ENCODE data around the gene ITGB1.

The ITGB1 gene

DNA sequence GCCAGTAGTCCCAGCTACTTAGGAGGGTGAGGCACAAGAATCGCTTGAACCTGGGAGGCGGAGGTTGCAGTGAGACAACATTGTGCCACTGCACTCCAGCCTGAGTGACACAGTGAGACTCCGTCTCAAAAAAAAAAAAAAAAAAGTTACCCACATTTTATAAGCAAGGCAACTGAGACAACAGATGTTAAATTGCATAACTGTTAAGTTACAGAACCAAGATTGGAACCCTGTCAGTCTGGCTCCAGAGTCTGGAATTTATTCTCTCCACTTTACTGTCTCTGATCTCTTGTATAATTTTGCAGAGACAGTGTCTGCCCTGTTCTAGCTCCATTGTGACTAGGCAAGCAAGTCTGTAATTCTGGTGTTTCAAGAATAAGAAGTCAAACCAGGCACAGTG is 6.2 kb upstream of the ITGB1 start:
- TF ChIP-seq, protein P1, sequence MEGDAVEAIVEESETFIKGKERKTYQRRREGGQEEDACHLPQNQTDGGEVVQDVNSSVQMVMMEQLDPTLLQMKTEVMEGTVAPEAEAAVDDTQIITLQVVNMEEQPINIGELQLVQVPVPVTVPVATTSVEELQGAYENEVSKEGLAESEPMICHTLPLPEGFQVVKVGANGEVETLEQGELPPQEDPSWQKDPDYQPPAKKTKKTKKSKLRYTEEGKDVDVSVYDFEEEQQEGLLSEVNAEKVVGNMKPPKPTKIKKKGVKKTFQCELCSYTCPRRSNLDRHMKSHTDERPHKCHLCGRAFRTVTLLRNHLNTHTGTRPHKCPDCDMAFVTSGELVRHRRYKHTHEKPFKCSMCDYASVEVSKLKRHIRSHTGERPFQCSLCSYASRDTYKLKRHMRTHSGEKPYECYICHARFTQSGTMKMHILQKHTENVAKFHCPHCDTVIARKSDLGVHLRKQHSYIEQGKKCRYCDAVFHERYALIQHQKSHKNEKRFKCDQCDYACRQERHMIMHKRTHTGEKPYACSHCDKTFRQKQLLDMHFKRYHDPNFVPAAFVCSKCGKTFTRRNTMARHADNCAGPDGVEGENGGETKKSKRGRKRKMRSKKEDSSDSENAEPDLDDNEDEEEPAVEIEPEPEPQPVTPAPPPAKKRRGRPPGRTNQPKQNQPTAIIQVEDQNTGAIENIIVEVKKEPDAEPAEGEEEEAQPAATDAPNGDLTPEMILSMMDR (IDR thresholded peaks at IDR 0.05; ENCODE audit: control insufficient read depth, extremely low read depth, insufficient read depth): no peak
- DNase-seq (ENCODE audit: low read depth): no peak
- no peak overlapping the region for H3K4me3 ChIP-seq (ENCODE audit: low read depth, low read length)

- TF ChIP-seq, protein P1 (IDR thresholded peaks at IDR 0.05; ENCODE audit: control insufficient read depth, extremely low read depth, insufficient read depth): no peak
- no peak for DNase-seq (ENCODE audit: low read depth)
These were observed 5.1 kb upstream of the ITGB1 start for GRCh38 chr10:32963096-32963495.

GRCh38 chr10:32962521-32962920 is 4.5 kb upstream of the ITGB1 start:
- H3K4me3 ChIP-seq (ENCODE audit: low read depth, low read length): no peak overlapping the region
- TF ChIP-seq, protein P1 (IDR thresholded peaks at IDR 0.05; ENCODE audit: control insufficient read depth, extremely low read depth, insufficient read depth): no peak
- no peak for DNase-seq (ENCODE audit: low read depth)

More at GRCh38 chr10:32963096-32963495, 5.1 kb upstream of the ITGB1 start:
- no peak overlapping the region for H3K4me3 ChIP-seq (ENCODE audit: low read depth, low read length)

DNA sequence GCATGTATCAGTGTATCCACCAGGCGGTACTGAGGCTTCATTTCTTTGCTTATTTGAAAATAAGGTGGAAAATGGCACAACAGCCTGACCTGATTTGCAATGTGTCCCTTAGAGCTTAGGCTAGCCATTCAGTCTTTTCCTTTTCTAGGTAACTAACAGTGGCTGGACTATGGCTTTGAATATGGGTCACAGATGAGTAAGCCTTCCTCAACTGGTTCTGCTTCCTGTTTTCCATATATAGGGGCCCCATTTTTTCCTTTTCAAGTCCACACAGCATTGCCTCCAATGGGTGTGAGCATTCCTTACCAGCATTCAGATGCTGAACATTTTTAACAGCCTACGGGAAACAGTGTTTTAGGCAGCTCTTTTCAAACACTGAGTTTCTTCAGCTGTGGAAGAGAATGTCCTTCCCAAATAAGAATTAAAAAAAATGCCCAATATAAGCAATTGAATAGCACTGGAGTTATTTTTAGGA is 3.9 kb upstream of the ITGB1 start:
- H3K4me3 ChIP-seq (ENCODE audit: low read depth, low read length): no peak overlapping the region
- DNase-seq (ENCODE audit: low read depth): no peak
- TF ChIP-seq, protein P1 (IDR thresholded peaks at IDR 0.05; ENCODE audit: control insufficient read depth, extremely low read depth, insufficient read depth): no peak

DNA sequence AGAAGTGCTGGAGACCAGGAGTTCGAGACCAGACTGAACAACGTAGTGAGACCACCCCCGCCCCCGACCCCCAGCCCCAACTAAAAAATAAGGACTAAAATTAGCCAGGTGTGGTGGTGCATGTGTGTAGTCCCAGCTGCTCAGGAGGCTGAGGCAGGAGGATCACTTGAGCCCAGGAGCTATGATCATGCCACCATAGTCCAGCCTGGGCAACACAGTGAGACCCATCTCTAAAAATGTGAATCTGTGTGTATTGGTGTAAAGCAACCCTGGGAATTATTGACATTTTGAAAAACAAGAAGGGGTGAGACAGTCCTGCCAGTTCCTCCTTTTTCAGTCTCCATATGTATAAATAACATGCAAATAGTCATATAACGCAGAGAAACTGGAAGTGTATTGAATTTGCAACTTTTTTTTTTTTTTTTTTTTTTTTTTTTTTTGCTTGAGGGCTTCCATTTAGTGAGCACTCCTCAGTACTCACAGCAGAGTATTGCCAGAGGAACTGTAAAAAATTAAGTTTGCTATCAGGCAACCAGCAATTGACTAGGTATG is 3.4 kb upstream of the ITGB1 start:
- H3K4me3 ChIP-seq (ENCODE audit: low read depth, low read length): no peak overlapping the region
- TF ChIP-seq, protein P1 (IDR thresholded peaks at IDR 0.05; ENCODE audit: control insufficient read depth, extremely low read depth, insufficient read depth): no peak
- DNase-seq (ENCODE audit: low read depth): no peak

DNA sequence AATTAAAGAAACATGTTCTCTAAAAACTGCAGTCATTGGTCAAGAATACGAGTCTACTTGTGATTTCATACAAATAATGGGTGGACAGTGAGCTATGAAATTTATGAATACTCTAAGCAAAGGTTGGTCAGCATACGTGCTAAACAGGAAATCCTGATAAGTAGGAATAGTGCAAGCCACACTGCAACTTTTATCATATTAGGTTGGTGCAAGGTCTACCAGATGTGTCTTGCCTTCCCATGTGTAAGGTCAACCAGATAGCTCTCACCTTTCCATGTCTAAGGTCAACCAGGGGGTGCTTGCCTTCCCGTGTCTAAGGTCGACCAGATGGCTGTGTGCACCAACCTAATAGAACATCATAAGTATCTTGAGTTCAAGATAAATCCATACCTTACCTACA is 2.0 kb upstream of the ITGB1 start:
- TF ChIP-seq, protein P1 (IDR thresholded peaks at IDR 0.05; ENCODE audit: control insufficient read depth, extremely low read depth, insufficient read depth): no peak
- no peak overlapping the region for H3K4me3 ChIP-seq (ENCODE audit: low read depth, low read length)
- DNase-seq (ENCODE audit: low read depth): no peak

All from LNCaP clone FGC (cell line).